Neural cell (in vitro differentiated cells): ENCODE data around the gene TTLL4. TPM values are rescaled to one million over a fixed set of nuclear protein-coding genes. Genes with fewer than 3 reads are reported as not detected.

Experiments used
- H2AFZ ChIP-seq: fragments of 200-600, 300-800 bp; sonication (generic), shearing (Covaris generic); 2 replicates; pipeline ENCODE4 v1.6.0; 2014; ENCODE audit warnings: low read depth, mild to moderate bottlenecking, antibody characterized with exemption, low read length, moderate library complexity
- H3F3A ChIP-seq: fragments of 200-600 bp; shearing (Covaris generic); 2 replicates; pipeline ENCODE4 v1.6.1; 2016; ENCODE audit warnings: mild to moderate bottlenecking, moderate library complexity, mixed read lengths, antibody characterized with exemption, low read length; ENCODE audit not compliant: insufficient read depth, poor library complexity, severe bottlenecking
- H3K27ac ChIP-seq: fragments of 200-600, 300-800 bp; sonication (generic), shearing (Covaris generic); 2 replicates; pipeline ENCODE4 v1.5.1; 2014; ENCODE audit warnings: mild to moderate bottlenecking, low read length, moderate library complexity
- H3K27me3 ChIP-seq: fragments of 300-800, 200-600 bp; sonication (generic), shearing (Covaris generic); 2 replicates; pipeline ENCODE4 v1.6.0; 2014; ENCODE audit warnings: mild to moderate bottlenecking, low read depth, low read length, moderate library complexity; ENCODE audit not compliant: insufficient read depth
- H3K36me3 ChIP-seq: fragments of 300-800, 200-600 bp; sonication (generic), shearing (Covaris generic); 2 replicates; pipeline ENCODE4 v1.5.1; 2014; ENCODE audit warnings: mild to moderate bottlenecking, antibody characterized with exemption, low read length, moderate library complexity; ENCODE audit not compliant: insufficient read depth
- H3K4me2 ChIP-seq: fragments of 300-800, 200-600 bp; sonication (generic), shearing (Covaris generic); 2 replicates; pipeline ENCODE4 v1.6.0; 2014; ENCODE audit warnings: mild to moderate bottlenecking, low read length
- H3K4me3 ChIP-seq: fragments of 300-800, 200-600 bp; sonication (generic), shearing (Covaris generic); 2 replicates; pipeline ENCODE4 v1.5.1; 2014; ENCODE audit warnings: mild to moderate bottlenecking, low read length, moderate library complexity
- H3K79me2 ChIP-seq: fragments of 200-600 bp; shearing (Covaris generic); replicated peaks from 2 replicates; pipeline ENCODE4 v1.6.0; 2014; ENCODE audit warnings: mild to moderate bottlenecking, low read length, moderate library complexity; ENCODE audit not compliant: insufficient read depth
- H3K9ac ChIP-seq: fragments of 300-800, 200-600 bp; sonication (generic), shearing (Covaris generic); 2 replicates; pipeline ENCODE4 v1.6.1; 2016; ENCODE audit warnings: mild to moderate bottlenecking, low read length, mixed read lengths
- H3K9me2 ChIP-seq: fragments of 200-600 bp; shearing (Covaris generic); 2 replicates; pipeline ENCODE4 v1.6.1; 2016; ENCODE audit warnings: mild to moderate bottlenecking, low read length, mixed read lengths; ENCODE audit not compliant: insufficient read depth
- H3K9me3 ChIP-seq: fragments of 200-600, 300-800 bp; sonication (generic), shearing (Covaris generic); 2 replicates; pipeline ENCODE4 v1.6.1; 2016; ENCODE audit warnings: mild to moderate bottlenecking, mixed run types, low read length, moderate library complexity, mixed read lengths
- H4K20me1 ChIP-seq: fragments of 200-600 bp; shearing (Covaris generic); 2 replicates; pipeline ENCODE4 v1.6.1; 2016; ENCODE audit warnings: mild to moderate bottlenecking, mixed run types; ENCODE audit not compliant: insufficient read depth
- EP300 ChIP-seq: fragments of 450-650 bp; conservative IDR thresholded peaks from 2 replicates; pipeline ENCODE4 v1.6.1; 2014; ENCODE audit warnings: antibody characterized with exemption, mild to moderate bottlenecking, moderate library complexity; ENCODE audit not compliant: poor library complexity, severe bottlenecking
- EZH2 ChIP-seq: fragments of 200-600, 300-800 bp; shearing (Covaris generic), sonication (generic); IDR thresholded peaks from 2 replicates; pipeline ENCODE4 v1.6.1; 2014; ENCODE audit warnings: antibody characterized with exemption, low read length, borderline replicate concordance, mild to moderate bottlenecking; ENCODE audit not compliant: insufficient read depth, poor library complexity, severe bottlenecking
- MXI1 ChIP-seq: fragments of 450-650 bp; conservative IDR thresholded peaks from 2 replicates; pipeline ENCODE4 v1.6.1; 2014; ENCODE audit warnings: antibody characterized with exemption, mild to moderate bottlenecking; ENCODE audit not compliant: poor library complexity, severe bottlenecking
- POLR2AphosphoS5 ChIP-seq: IDR thresholded peaks from 2 replicates; pipeline ENCODE4 v1.6.1; 2012
- RAD21 ChIP-seq: fragments of 450-650 bp; conservative IDR thresholded peaks from 2 replicates; pipeline ENCODE4 v1.6.1; 2014; ENCODE audit warnings: antibody characterized with exemption, mild to moderate bottlenecking, moderate library complexity
- SMC3 ChIP-seq: fragments of 450-650 bp; conservative IDR thresholded peaks from 2 replicates; pipeline ENCODE4 v1.6.1; 2014; ENCODE audit warnings: antibody characterized with exemption, mild to moderate bottlenecking, moderate library complexity; ENCODE audit not compliant: poor library complexity
- TAF1 ChIP-seq: IDR thresholded peaks from 2 replicates; pipeline ENCODE4 v1.6.1; 2012; ENCODE audit warnings: low read depth
- polyA plus RNA-seq: library from polyadenylated mRNA; depleted of rRNA; stranded (reverse); fragments of >200 nt; gene quantifications from 2 replicates; pipeline ENCODE4 v1.2.3, GENCODE V29; 2014
- TF ChIP-seq, protein P1 (sequence below): IDR thresholded peaks from 2 replicates; pipeline ENCODE4 v1.6.1; 2012; ENCODE audit warnings: borderline replicate concordance
- TF ChIP-seq, protein P2 (sequence below): fragments of 450-650 bp; IDR thresholded peaks from 2 replicates; pipeline ENCODE4 v1.5.1; 2014; ENCODE audit warnings: antibody characterized with exemption, mild to moderate bottlenecking, moderate library complexity; ENCODE audit not compliant: poor library complexity, severe bottlenecking

Gene TTLL4
- polyA plus RNA-seq, 1 donor from 2014 or later = 5.3 TPM

DNA sequence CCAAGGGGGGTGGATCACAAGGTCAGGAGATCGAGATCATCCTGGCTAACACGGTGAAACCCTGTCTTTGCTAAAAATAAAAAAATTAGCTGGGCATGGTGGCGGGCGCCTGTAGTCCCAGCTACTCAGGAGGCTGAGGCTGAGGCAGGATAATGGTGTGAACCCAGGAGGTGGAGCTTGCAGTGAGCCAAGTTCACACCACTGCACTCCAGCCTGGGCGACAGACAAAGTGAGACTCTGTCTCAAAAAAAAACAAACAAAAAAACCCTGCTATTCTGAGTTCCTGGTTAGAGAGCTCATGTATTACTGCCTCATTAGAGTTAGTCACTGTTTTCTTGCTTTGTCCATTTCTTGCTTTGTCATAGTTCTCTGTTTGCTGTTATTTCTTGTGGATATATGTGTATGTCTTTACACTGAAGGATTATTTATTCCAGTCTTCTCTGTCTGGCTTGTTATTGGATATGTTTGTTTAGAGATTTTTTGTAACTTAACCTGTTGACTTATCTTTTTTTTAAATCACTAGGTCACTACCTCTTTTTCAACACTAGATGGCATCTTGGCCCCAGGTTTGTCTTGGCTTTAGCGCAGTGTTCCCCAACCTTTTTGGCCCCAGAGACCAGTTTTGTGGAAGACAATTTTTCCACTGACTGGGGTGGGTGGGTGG is 17.0 kb downstream of the TTLL4 start:
- no peak overlapping the region for H3K4me2 ChIP-seq
- H2AFZ ChIP-seq = no peak overlapping the region
- no peaks in the 10 kb centered on the region for H3K9me2 ChIP-seq
- H3F3A ChIP-seq = no peaks in the 10 kb centered on the region
- no peaks in the 10 kb centered on the region for H4K20me1 ChIP-seq
- H3K79me2 ChIP-seq = peaks cover 4% of the 10 kb centered on the region
- H3K9ac ChIP-seq = no peak overlapping the region
- H3K27me3 ChIP-seq = no peaks in the 10 kb centered on the region
- TF ChIP-seq EZH2 (no peak), POLR2AphosphoS5 (no peak), EP300 (no peak), SMC3 (no peak), RAD21 (no peak), TAF1 (no peak), MXI1 (no peak)
- TF ChIP-seq, protein P1, sequence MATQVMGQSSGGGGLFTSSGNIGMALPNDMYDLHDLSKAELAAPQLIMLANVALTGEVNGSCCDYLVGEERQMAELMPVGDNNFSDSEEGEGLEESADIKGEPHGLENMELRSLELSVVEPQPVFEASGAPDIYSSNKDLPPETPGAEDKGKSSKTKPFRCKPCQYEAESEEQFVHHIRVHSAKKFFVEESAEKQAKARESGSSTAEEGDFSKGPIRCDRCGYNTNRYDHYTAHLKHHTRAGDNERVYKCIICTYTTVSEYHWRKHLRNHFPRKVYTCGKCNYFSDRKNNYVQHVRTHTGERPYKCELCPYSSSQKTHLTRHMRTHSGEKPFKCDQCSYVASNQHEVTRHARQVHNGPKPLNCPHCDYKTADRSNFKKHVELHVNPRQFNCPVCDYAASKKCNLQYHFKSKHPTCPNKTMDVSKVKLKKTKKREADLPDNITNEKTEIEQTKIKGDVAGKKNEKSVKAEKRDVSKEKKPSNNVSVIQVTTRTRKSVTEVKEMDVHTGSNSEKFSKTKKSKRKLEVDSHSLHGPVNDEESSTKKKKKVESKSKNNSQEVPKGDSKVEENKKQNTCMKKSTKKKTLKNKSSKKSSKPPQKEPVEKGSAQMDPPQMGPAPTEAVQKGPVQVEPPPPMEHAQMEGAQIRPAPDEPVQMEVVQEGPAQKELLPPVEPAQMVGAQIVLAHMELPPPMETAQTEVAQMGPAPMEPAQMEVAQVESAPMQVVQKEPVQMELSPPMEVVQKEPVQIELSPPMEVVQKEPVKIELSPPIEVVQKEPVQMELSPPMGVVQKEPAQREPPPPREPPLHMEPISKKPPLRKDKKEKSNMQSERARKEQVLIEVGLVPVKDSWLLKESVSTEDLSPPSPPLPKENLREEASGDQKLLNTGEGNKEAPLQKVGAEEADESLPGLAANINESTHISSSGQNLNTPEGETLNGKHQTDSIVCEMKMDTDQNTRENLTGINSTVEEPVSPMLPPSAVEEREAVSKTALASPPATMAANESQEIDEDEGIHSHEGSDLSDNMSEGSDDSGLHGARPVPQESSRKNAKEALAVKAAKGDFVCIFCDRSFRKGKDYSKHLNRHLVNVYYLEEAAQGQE = no peak
- TF ChIP-seq, protein P2, sequence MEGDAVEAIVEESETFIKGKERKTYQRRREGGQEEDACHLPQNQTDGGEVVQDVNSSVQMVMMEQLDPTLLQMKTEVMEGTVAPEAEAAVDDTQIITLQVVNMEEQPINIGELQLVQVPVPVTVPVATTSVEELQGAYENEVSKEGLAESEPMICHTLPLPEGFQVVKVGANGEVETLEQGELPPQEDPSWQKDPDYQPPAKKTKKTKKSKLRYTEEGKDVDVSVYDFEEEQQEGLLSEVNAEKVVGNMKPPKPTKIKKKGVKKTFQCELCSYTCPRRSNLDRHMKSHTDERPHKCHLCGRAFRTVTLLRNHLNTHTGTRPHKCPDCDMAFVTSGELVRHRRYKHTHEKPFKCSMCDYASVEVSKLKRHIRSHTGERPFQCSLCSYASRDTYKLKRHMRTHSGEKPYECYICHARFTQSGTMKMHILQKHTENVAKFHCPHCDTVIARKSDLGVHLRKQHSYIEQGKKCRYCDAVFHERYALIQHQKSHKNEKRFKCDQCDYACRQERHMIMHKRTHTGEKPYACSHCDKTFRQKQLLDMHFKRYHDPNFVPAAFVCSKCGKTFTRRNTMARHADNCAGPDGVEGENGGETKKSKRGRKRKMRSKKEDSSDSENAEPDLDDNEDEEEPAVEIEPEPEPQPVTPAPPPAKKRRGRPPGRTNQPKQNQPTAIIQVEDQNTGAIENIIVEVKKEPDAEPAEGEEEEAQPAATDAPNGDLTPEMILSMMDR = no peak
- no peak overlapping the region for H3K27ac ChIP-seq
- no peaks in the 10 kb centered on the region for H3K9me3 ChIP-seq
- H3K4me3 ChIP-seq = no peak overlapping the region
- no peaks in the 10 kb centered on the region for H3K36me3 ChIP-seq

DNA sequence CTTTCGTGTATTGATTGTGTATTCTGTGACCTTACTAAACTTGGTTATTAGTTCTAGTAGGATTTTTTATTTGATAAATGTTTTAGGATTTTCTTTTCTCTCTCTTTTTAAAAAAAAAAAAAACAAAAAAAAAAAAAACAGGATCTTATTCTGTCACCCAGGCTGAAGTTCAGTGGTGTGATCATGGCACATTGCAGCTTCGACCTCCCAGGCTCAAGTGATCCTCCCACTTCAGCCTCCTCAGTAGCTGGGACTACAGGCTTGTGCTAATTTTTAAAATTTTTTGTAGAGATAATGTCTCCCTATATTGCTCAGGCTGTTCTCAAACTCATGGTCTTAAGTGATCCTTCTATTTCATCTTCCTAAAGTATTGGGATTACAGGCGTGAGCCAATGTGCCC is 19.0 kb downstream of the TTLL4 start:
- Histone ChIP-seq H3K79me2 (peaks cover 4% of the 10 kb centered on the region), H4K20me1 (no peaks in the 10 kb centered on the region), H2AFZ (no peak overlapping the region), H3K36me3 (no peaks in the 10 kb centered on the region), H3K9ac (no peak overlapping the region), H3K9me3 (no peaks in the 10 kb centered on the region), H3F3A (no peaks in the 10 kb centered on the region), H3K4me2 (no peak overlapping the region), H3K4me3 (no peak overlapping the region), H3K27ac (no peak overlapping the region), H3K9me2 (no peaks in the 10 kb centered on the region), H3K27me3 (no peaks in the 10 kb centered on the region)
- TF ChIP-seq MXI1 = no peak
- TF ChIP-seq POLR2AphosphoS5 = no peak
- no peak for TF ChIP-seq EP300
- TF ChIP-seq, protein P2 = no peak
- TF ChIP-seq, protein P1 = no peak
- no peak for TF ChIP-seq RAD21
